ENCODE data around the gene SCGB3A2.
"Not testable (repeated sequence)": the region's sequence is repeated elsewhere in the genome, so short reads cannot be mapped to it uniquely, and the experiment has no call there.

DNA sequence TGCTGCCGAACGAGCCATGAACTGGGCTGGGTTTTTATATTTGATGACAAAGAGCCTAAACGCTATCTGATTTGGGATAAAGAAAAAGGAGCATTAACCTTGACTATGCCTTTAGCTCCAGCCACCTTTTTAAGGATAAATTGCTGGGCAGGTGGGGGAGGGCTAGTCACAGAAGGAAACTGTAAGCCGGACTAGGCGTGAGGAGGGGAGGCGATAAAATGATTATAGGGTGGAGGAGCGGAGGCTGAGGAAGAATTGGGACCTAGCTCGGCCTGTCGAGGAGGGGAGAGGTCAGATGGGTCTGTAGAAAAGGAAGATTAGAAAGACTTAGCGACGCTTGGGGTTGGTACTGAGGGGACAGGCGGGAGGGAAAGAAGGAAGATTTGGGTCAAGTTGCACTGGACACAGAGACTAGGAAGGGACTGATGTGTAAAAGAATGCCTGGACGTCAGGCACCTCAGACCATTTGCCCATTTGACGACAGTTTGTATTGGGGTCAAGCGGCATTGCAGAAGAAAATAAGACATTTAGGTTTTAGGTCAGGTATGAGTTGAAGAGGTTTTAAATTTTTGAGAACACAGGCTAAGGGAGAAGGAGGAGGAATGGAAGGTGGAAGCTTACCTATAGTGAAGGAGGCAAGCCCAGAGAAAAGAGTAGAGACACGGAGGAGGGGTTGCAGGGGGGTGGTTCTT lies 5.6 kb upstream of the SCGB3A2 start:
- TF ChIP-seq CTCF, POLR2AphosphoS5, POLR2A, EP300 (IDR thresholded peaks at IDR 0.05): not testable (repeated sequence)

Data from suprapubic skin (tissue), 4 donors.